Measurements from ENCODE around the gene HOMER2. TPM values are rescaled to one million over a fixed set of nuclear protein-coding genes. Genes with fewer than 3 reads are reported as not detected.

HOMER2 gene
- total and polyA plus RNA-seq, 2 experiments from 2014 or later = 5.9 to 14.5 TPM

DNA sequence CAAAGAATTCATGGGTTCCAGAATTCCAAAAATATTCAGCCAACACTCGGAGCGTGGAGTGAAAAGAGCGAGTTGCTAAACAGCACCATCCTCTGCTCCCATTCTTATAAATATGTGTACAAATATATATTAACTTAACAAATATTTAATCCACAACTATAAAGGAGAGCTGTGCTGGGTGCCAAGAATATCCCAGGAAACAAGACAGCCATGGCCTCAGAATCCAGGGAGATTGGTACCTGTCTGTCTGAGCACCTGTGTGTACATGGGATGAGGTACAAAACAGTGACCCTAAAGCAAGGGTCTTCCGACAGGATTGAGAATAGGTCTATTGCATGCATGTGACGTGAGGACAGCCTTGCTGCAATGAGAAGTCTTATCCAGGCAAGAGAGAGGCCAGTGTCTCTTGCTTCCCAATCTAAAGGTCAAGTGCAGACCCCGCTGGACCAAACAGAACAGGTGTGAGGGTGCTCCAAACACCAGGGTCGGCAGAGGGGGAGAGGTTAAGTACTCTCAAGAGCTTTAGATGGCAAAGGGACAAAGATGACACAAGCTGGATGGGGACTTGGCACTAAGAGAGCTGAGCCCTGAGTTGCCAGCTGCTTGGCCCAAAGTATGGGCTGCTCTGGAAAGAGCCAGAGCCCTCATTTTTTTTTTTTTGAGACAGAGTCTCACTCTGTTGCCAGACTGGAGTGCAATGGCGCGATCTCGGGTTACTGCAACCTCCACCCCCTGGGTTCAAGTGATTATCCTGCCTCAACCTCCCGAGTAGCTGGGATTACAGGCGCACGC is 36.2 kb downstream of the HOMER2 start:
- TF ChIP-seq CTCF (IDR thresholded peaks at IDR 0.05; ENCODE audit: poor library complexity) (no peak), EZH2 (IDR thresholded peaks at IDR 0.05; ENCODE audit: borderline replicate concordance) (no peak), EZH2phosphoT487 (IDR thresholded peaks at IDR 0.05; ENCODE audit: low read depth, severe bottlenecking, unreplicated experiment) (no peak)
- 90% methylated on average over 13 of the region's 13 CpGs for WGBS (ENCODE audit: low lambda C conversion rate, missing lambda C conversion rate)

GRCh38 chr15:82914396-82914795 is 38.1 kb downstream of the HOMER2 start:
- Histone ChIP-seq H3K27ac (no peak overlapping the region), H3K27me3 (no peaks in the 10 kb centered on the region), H3K9me3 (ENCODE audit: low read depth) (no peaks in the 10 kb centered on the region), H3K9me2 (replicated peaks; ENCODE audit: insufficient read depth) (no peaks in the 10 kb centered on the region), H2AFZ (no peak overlapping the region), H4K20me1 (ENCODE audit: insufficient read depth, poor library complexity, severe bottlenecking) (no peaks in the 10 kb centered on the region), H3K4me1 (ENCODE audit: insufficient read depth) (no peaks in the 10 kb centered on the region), H3K36me3 (replicated peaks; ENCODE audit: insufficient read depth, low read depth) (no peaks in the 10 kb centered on the region), H3K79me2 (no peaks in the 10 kb centered on the region), H3K4me3 (no peak overlapping the region), H3K4me2 (no peak overlapping the region)
- no peak for TF ChIP-seq EZH2 (IDR thresholded peaks at IDR 0.05; ENCODE audit: borderline replicate concordance)
- TF ChIP-seq CTCF (IDR thresholded peaks at IDR 0.05; ENCODE audit: poor library complexity) = no peak
- no peak for TF ChIP-seq EZH2phosphoT487 (IDR thresholded peaks at IDR 0.05; ENCODE audit: low read depth, severe bottlenecking, unreplicated experiment)
- 89% methylated on average over 2 of the region's 2 CpGs for WGBS (ENCODE audit: low lambda C conversion rate, missing lambda C conversion rate)
- no peak for DNase-seq (ENCODE audit: low spot score)

More for the DNA sequence above, 36.2 kb downstream of the HOMER2 start:
- Histone ChIP-seq H2AFZ (no peak overlapping the region), H3K27ac (no peak overlapping the region), H3K36me3 (replicated peaks; ENCODE audit: insufficient read depth, low read depth) (no peaks in the 10 kb centered on the region), H3K4me2 (no peak overlapping the region), H3K79me2 (no peaks in the 10 kb centered on the region), H3K4me3 (no peak overlapping the region), H4K20me1 (ENCODE audit: insufficient read depth, poor library complexity, severe bottlenecking) (no peaks in the 10 kb centered on the region), H3K9me2 (replicated peaks; ENCODE audit: insufficient read depth) (no peaks in the 10 kb centered on the region), H3K27me3 (no peaks in the 10 kb centered on the region), H3K9me3 (ENCODE audit: low read depth) (no peaks in the 10 kb centered on the region), H3K4me1 (ENCODE audit: insufficient read depth) (no peaks in the 10 kb centered on the region)
- no peak for DNase-seq (ENCODE audit: low spot score)

DNA sequence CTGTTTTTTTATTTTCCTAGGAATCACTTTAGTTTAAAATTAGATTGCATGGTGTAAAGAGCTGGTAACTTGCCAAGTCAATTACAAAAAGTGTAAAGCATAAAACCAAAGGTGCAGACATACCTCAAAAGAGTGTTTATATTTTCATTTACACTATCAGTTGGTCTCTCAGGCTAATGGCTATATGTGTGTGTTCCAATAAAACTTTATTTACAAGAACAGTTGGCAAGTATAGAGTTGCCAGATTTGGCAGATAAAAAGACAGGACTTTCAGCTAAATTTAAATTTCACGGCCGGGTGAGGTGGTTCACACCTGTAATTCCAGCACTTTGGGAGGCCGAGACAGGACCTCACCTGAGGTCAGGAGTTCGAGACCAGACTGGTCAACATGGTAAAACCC is 41.1 kb downstream of the HOMER2 start:
- no peaks in the 10 kb centered on the region for H3K9me3 ChIP-seq (ENCODE audit: low read depth)
- H3K9me2 ChIP-seq (replicated peaks; ENCODE audit: insufficient read depth) = no peaks in the 10 kb centered on the region
- H3K4me1 ChIP-seq (ENCODE audit: insufficient read depth) = no peaks in the 10 kb centered on the region
- no peak overlapping the region for H3K4me3 ChIP-seq
- no peaks in the 10 kb centered on the region for H3K36me3 ChIP-seq (replicated peaks; ENCODE audit: insufficient read depth, low read depth)
- no peak overlapping the region for H3K4me2 ChIP-seq
- 89% methylated on average over 4 of the region's 4 CpGs for WGBS (ENCODE audit: low lambda C conversion rate, missing lambda C conversion rate)
- H2AFZ ChIP-seq = no peak overlapping the region
- no peaks in the 10 kb centered on the region for H3K27me3 ChIP-seq
- no peaks in the 10 kb centered on the region for H4K20me1 ChIP-seq (ENCODE audit: insufficient read depth, poor library complexity, severe bottlenecking)
- no peak for DNase-seq (ENCODE audit: low spot score)
- no peaks in the 10 kb centered on the region for H3K79me2 ChIP-seq
- no peak overlapping the region for H3K27ac ChIP-seq
- TF ChIP-seq EZH2 (IDR thresholded peaks at IDR 0.05; ENCODE audit: borderline replicate concordance) (no peak), EZH2phosphoT487 (IDR thresholded peaks at IDR 0.05; ENCODE audit: low read depth, severe bottlenecking, unreplicated experiment) (no peak), CTCF (IDR thresholded peaks at IDR 0.05; ENCODE audit: poor library complexity) (no peak)

Measured in hepatocyte (in vitro differentiated cells).